Effector memory CD8-positive, alpha-beta T cell (primary cell): Measurements from ENCODE around the gene SCD5.

Experiments
- ATAC-seq: fragments of 150-1000 bp; cut with Tn5 transposase; replicated peaks from 2 replicates; pipeline ENCODE4 v1.10.0; 2021; ENCODE audit warnings: mild to moderate bottlenecking, moderate library complexity
- DNase-seq, 3 experiments: peaks; one replicate each; pipeline ENCODE4 v3.0.0; 2021
- H3K27ac Mint-ChIP-seq, 2 donors: one replicate each; pipeline ENCODE4 v1.8.0; 2022; ENCODE audit warnings: mild to moderate bottlenecking in 2 of 2, mixed read lengths in 2 of 2, moderate library complexity in 2 of 2
- H3K27me3 Mint-ChIP-seq, 2 donors: one replicate each; pipeline ENCODE4 v1.8.0; 2022; ENCODE audit warnings: mixed read lengths in 2 of 2
- H3K36me3 Mint-ChIP-seq: one replicate; pipeline ENCODE4 v1.8.0; 2022; ENCODE audit warnings: mild to moderate bottlenecking, moderate library complexity, mixed read lengths; ENCODE audit not compliant: insufficient read depth
- H3K4me1 Mint-ChIP-seq, 2 donors: one replicate each; pipeline ENCODE4 v1.8.0; 2022; ENCODE audit warnings: low read depth in 2 of 2, mixed read lengths in 2 of 2
- H3K4me3 Mint-ChIP-seq, 2 donors: one replicate each; pipeline ENCODE4 v1.8.0; 2022; ENCODE audit warnings: mild to moderate bottlenecking in 2 of 2, mixed read lengths in 2 of 2, moderate library complexity in 2 of 2
- H3K9me3 Mint-ChIP-seq, 2 donors: one replicate each; pipeline ENCODE4 v1.8.0; 2022; ENCODE audit warnings: mixed read lengths in 2 of 2

Gene SCD5

DNA sequence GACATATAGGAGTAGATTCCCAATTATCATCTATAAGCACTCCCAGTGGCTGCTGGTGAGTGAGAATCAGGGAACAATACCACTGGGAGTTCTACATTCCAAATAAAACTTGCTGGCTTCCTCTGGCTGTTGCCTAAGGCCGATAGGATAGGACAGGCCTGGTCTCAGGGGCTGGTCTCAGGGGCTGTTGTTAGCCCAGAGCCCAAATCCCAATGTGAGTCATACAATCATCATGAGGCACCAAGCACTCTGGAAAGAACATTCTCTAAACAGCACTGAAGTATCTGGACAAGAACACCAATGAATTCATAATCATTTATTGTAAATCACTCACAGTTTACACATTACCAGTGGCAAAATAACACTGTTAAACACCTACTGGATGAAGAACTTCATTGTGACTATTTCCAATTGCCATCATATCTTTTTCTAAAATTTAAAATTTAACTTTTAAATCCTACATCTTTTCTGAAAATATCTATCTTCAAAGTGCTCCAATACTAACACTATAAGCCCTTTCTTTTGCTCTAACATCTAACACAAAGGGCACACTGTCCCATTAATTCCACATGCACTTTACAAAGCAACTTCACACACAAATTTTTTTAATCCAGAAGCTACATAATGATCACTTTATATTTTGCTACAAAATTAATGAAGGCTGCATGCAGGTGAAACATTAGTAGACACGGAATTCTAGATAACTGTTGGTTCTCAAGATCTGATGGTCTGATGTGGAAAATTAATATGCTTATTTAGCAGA, 169.2 kb downstream of the SCD5 start:
- Mint-ChIP-seq H3K36me3 (no peaks in the 10 kb centered on the region), H3K27me3 (no peaks in the 10 kb centered on the region), H3K4me3 (no peak overlapping the region), H3K27ac (no peak overlapping the region), H3K9me3 (peaks cover 0 to 2% of the 10 kb centered on the region in 2 donors), H3K4me1 (peaks cover 0 to 2% of the 10 kb centered on the region in 2 donors)
- ATAC-seq (no peak), DNase-seq (no peak)

GRCh38 chr4:82626251-82626868, 172.2 kb downstream of the SCD5 start:
- ATAC-seq (no peak), DNase-seq (no peak)
- Mint-ChIP-seq H3K36me3 (no peaks in the 10 kb centered on the region), H3K27ac (no peak overlapping the region), H3K4me3 (no peak overlapping the region), H3K4me1 (peaks cover 2 to 3% of the 10 kb centered on the region in 2 donors), H3K9me3 (no peaks in the 10 kb centered on the region), H3K27me3 (no peaks in the 10 kb centered on the region)

GRCh38 chr4:82624819-82625218, 173.8 kb downstream of the SCD5 start:
- DNase-seq (no peak), ATAC-seq (no peak)
- no peak overlapping the region for H3K27ac Mint-ChIP-seq
- no peaks in the 10 kb centered on the region for H3K27me3 Mint-ChIP-seq
- no peak overlapping the region for H3K4me3 Mint-ChIP-seq
- H3K9me3 Mint-ChIP-seq = no peaks in the 10 kb centered on the region
- no peaks in the 10 kb centered on the region for H3K36me3 Mint-ChIP-seq
- peaks cover 2 to 3% of the 10 kb centered on the region in 2 donors for H3K4me1 Mint-ChIP-seq

DNA sequence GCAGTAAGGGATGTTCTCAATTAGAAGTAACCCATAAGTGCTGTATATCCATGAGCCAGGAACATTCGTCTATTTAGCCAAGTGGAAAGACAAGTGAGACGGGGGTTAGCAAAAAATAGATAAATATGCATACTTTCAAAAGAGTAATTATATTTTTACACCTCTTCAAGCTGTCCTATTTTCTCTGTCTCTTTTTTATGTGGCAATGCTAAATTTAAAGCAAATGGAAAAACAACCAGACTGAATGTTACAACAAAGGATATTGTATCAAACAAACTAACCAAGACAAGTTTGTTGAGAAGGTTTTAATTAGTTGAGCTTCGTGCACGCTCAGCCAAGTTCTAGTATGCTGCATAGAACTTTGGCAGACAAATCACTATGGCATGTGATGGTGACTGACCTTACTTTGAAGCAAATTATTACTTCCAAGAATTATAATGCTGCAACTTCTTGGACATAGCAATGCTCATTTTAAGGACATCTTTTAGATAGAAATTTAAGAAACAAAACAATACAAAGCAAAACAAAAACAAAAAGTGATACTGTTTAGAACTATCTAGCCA, 175.4 kb downstream of the SCD5 start:
- Mint-ChIP-seq H3K27me3 (no peaks in the 10 kb centered on the region), H3K4me1 (peaks cover 2 to 3% of the 10 kb centered on the region in 2 donors), H3K9me3 (no peaks in the 10 kb centered on the region), H3K27ac (no peak overlapping the region), H3K4me3 (no peak overlapping the region), H3K36me3 (no peaks in the 10 kb centered on the region)
- ATAC-seq (no peak), DNase-seq (no peak)

- Mint-ChIP-seq H3K4me1 (peaks cover 0 to 3% of the 10 kb centered on the region in 2 donors), H3K27ac (no peak overlapping the region), H3K27me3 (no peaks in the 10 kb centered on the region), H3K36me3 (no peaks in the 10 kb centered on the region), H3K9me3 (no peaks in the 10 kb centered on the region), H3K4me3 (no peak overlapping the region)
- ATAC-seq = no peak
- no peak for DNase-seq
These were observed 177.3 kb downstream of the SCD5 start for GRCh38 chr4:82621251-82621650.

- no peaks in the 10 kb centered on the region for H3K27me3 Mint-ChIP-seq
- H3K4me1 Mint-ChIP-seq = peaks cover 0 to 3% of the 10 kb centered on the region in 2 donors
- ATAC-seq (no peak), DNase-seq (no peak)
- no peak overlapping the region for H3K4me3 Mint-ChIP-seq
- no peak overlapping the region for H3K27ac Mint-ChIP-seq
- no peaks in the 10 kb centered on the region for H3K9me3 Mint-ChIP-seq
- H3K36me3 Mint-ChIP-seq = no peaks in the 10 kb centered on the region
These were observed 178.4 kb downstream of the SCD5 start for GRCh38 chr4:82620126-82620735.

DNA sequence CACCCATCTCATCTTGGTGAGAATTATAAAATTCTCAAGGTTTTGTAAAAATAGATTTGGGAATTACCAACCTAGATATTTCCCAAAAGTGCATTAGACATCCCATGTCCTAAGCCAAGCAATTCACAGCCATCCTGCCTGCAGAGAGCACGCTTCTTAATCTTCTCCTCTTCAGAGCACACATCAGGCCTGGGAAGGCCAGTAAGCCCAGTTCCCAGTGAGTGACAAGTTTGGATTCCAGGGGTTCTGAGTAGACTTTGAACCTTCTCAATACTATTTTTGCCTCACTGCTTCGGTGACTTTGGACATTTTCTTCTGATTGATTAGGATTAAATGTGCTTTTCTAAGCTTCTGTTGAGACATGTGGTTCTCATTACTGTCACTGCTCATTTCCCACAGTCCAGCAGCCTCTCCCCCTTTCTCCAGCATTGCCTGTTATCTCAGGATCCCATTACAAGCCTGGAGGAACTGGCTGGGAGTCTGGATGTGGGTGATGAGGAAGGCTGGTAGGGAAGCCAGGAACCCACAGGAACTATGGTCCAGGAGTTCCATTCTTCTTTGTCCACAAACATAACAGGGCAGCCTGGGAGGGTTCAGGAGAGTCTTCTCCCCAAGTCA, 180.4 kb downstream of the SCD5 start:
- peaks cover 0 to 6% of the 10 kb centered on the region in 2 donors for H3K27me3 Mint-ChIP-seq
- no peak overlapping the region for H3K4me3 Mint-ChIP-seq
- H3K36me3 Mint-ChIP-seq = no peaks in the 10 kb centered on the region
- peaks cover 0 to 3% of the 10 kb centered on the region in 2 donors for H3K4me1 Mint-ChIP-seq
- ATAC-seq (no peak), DNase-seq (no peak)
- no peaks in the 10 kb centered on the region for H3K9me3 Mint-ChIP-seq
- H3K27ac Mint-ChIP-seq = no peak overlapping the region

GRCh38 chr4:82614838-82615449, 183.7 kb downstream of the SCD5 start:
- no peaks in the 10 kb centered on the region for H3K36me3 Mint-ChIP-seq
- no peaks in the 10 kb centered on the region for H3K4me1 Mint-ChIP-seq
- H3K27me3 Mint-ChIP-seq = peaks cover 0 to 18% of the 10 kb centered on the region in 2 donors
- H3K27ac Mint-ChIP-seq = no peak overlapping the region
- no peak overlapping the region for H3K4me3 Mint-ChIP-seq
- no peak for DNase-seq
- no peaks in the 10 kb centered on the region for H3K9me3 Mint-ChIP-seq
- no peak for ATAC-seq

- ATAC-seq = no peak
- DNase-seq = no peak
- Mint-ChIP-seq H3K27me3 (peaks cover 9 to 32% of the 10 kb centered on the region in 2 donors), H3K4me3 (no peak overlapping the region), H3K4me1 (no peaks in the 10 kb centered on the region), H3K9me3 (no peaks in the 10 kb centered on the region), H3K36me3 (no peaks in the 10 kb centered on the region), H3K27ac (no peak overlapping the region)
These were observed 185.5 kb downstream of the SCD5 start for GRCh38 chr4:82613121-82613520.

- H3K9me3 Mint-ChIP-seq = no peaks in the 10 kb centered on the region
- no peak for ATAC-seq
- no peak for DNase-seq
These were observed 186.6 kb downstream of the SCD5 start for GRCh38 chr4:82611982-82612381.

DNA sequence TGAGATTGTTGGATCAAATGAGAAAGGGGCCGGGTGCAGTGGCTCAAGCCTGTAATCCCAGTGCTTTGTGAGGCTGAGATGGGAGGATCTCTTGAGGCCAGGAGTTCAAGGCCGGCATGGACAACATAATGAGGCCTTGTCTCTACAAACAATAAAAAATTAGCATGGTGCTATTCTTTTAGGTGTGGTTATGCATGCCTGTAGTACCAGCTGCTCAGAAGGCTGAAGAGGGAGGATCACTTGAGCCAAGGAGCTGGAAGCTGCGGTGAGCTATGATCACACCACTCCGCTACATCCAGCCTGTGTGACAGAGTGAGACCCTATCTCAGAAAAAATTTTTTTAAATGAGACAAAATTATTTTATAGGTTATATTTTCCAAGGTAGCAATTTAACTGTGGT, 187.1 kb downstream of the SCD5 start:
- peaks cover 11 to 35% of the 10 kb centered on the region in 2 donors for H3K27me3 Mint-ChIP-seq
- DNase-seq (no peak), ATAC-seq (no peak)
- no peaks in the 10 kb centered on the region for H3K36me3 Mint-ChIP-seq
- H3K27ac Mint-ChIP-seq = no peak overlapping the region
- no peak overlapping the region for H3K4me3 Mint-ChIP-seq
- no peaks in the 10 kb centered on the region for H3K9me3 Mint-ChIP-seq
- no peaks in the 10 kb centered on the region for H3K4me1 Mint-ChIP-seq

More at GRCh38 chr4:82611982-82612381, 186.6 kb downstream of the SCD5 start:
- no peak overlapping the region for H3K4me3 Mint-ChIP-seq
- H3K36me3 Mint-ChIP-seq = no peaks in the 10 kb centered on the region
- H3K27ac Mint-ChIP-seq = no peak overlapping the region
- peaks cover 11 to 34% of the 10 kb centered on the region in 2 donors for H3K27me3 Mint-ChIP-seq
- no peaks in the 10 kb centered on the region for H3K4me1 Mint-ChIP-seq

- Mint-ChIP-seq H3K36me3 (no peaks in the 10 kb centered on the region), H3K27ac (no peak overlapping the region), H3K4me3 (no peak overlapping the region), H3K4me1 (no peaks in the 10 kb centered on the region), H3K27me3 (peaks cover 11 to 42% of the 10 kb centered on the region in 2 donors), H3K9me3 (no peaks in the 10 kb centered on the region)
- ATAC-seq = no peak
- DNase-seq = no peak
These were observed 188.6 kb downstream of the SCD5 start for GRCh38 chr4:82610041-82610440.

DNA sequence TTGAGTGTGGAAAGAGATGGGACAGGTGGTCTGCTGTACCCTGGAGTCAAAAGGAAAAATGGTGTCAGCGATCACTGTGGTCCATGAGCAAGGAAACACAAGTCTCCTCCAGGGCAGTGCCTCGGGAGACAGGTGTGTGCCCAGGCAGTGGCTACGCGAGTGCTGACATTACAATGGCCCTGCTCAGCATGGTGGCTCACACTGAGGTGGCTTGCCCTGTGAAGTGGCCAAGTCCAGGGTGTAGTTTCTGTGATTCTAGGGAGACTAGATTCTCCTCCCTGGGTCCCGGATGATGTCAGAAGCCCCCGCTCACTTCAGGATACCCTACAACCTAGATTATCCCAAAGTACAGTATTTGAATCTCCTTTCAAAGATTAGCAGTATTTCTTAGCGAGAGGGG, 192.0 kb downstream of the SCD5 start:
- no peak for DNase-seq
- Mint-ChIP-seq H3K4me3 (no peak overlapping the region), H3K4me1 (no peaks in the 10 kb centered on the region), H3K36me3 (no peaks in the 10 kb centered on the region), H3K27me3 (peaks cover 11 to 50% of the 10 kb centered on the region in 2 donors), H3K9me3 (no peaks in the 10 kb centered on the region), H3K27ac (no peak overlapping the region)
- no peak for ATAC-seq
